UCSD-AML1 (cell line): ENCODE results near the gene PROX2.
A peak's percentile ranks its signal among the peaks of the same experiment; 100 is the strongest.

ENCODE experiments used
- DNase-seq: peaks from one replicate; lab custom pipeline; 2025; ENCODE audit not compliant: unreplicated experiment; lab: John Stamatoyannopoulos, UW

Gene PROX2

DNA sequence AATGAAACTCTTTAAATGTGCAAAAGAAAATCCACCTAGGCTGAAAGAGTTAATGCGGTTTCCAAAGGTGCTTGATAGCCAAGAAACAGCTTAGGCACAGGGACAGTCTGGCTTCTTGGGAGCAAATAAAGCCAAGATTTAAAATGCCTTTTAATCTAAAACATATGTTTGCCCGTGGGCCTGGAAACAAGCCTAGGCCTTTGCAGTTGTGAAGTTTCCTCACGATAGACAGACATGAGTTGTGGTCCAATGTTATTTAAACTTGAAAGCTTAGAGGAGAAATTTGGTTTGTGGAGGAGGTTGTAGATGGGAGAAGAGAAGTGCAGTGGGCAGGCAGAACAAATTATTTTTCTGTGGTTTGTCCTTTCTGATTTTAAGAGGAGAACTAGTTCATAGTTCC lies 29.8 kb downstream of the PROX2 start:
- DNase-seq = no peak

DNA sequence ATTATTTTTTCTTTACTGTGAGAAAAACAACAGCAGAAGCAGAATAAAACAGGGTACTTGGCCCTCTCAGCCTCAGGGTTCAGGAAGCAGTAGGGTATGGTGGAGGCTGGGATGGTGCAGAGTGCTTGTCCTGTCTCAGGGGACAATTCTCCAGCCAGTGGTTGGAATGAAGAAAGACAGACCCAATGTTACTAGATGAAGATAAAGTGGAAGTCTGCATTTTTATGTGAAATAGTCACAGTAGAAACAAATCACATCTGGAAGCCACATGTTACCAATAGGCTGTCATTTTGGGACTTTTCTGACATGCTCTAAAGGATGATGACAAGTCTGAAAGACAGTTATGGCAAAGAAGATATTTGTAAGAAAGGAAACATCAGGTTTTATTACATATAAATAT lies 32.3 kb downstream of the PROX2 start:
- DNase-seq = no peak

DNA sequence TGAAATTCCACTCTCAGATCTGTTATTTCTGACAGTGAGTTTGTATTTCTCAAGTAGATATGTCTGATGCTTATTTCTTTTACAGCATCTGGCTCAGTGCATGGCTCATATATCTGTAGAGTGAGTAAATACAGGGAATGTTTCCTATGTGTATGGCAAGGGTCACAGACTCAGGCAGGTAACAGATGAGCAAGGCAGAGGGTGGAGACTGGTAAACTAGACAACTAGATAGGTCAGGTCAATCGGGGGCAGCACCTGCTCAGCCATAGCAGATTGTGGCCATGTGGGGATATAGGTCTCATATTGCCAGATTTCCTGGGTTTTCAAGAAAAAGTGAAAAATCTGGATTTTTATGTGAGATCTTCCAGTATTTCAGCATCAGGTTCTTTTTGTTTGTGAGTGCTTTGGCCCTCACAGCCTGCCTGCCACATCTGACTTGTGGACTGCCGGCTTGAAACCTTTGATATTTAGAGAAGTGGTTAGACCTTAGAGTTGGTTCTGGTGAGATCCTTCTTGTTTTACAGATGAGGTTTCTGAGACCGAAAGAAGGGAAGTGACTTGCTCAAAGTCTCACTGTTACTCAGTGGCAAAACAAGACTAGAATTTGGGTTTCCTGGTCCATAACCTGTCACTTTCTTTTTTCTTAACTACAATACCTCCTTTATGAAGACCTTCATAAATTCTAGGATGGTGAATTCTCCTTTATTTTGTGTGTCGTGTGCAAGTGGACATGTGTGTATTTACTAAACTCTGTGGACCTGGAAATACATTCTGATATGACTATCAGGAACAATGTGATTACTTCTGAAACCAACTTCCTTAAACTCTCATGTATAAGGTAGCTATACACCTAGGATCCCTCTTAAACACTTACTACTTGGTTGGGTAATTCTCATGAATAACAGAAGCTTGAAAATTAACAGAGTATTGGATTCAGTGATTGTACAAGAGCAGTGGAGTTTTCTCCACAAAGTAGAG lies 34.4 kb downstream of the PROX2 start:
- DNase-seq = peak; percentile 13

DNA sequence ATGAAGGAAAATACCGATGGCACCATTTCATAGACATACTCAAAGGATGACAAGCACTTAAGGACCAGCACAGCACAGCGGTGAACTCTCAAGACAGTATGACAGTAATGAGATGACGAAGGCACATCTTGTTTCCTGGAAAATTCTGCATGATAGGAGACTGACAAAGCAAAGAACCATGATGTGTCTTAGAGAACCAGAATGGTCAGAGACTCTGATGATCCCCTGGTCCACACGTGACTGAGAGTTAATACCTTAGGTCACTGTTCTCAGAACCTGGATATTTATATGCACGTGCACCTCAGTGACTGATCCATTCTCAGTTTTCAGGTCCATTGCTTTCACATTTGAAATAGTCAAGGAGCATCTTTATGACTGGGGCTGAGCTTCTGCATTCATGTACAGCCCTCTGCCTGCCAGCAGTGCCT lies 35.3 kb downstream of the PROX2 start:
- no peak for DNase-seq

DNA sequence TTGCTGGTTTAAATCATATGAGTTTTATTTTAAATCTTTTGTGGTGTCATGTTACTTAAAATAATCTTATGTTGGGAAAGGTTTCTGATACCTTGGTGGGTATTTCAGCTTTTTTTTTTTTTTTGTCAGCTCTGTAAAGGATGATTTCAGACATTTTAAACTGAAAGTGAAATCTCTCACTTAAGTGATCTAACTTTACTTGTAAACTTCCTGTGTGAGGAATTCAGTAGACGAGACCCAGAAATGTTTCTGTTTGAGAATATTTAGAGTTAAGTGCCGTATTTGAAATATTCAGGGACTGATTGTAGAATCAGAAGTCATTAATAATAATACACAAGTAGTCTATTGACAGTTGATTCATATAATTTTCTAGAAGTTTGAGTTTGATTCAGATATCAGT lies 37.8 kb downstream of the PROX2 start:
- DNase-seq = no peak

DNA sequence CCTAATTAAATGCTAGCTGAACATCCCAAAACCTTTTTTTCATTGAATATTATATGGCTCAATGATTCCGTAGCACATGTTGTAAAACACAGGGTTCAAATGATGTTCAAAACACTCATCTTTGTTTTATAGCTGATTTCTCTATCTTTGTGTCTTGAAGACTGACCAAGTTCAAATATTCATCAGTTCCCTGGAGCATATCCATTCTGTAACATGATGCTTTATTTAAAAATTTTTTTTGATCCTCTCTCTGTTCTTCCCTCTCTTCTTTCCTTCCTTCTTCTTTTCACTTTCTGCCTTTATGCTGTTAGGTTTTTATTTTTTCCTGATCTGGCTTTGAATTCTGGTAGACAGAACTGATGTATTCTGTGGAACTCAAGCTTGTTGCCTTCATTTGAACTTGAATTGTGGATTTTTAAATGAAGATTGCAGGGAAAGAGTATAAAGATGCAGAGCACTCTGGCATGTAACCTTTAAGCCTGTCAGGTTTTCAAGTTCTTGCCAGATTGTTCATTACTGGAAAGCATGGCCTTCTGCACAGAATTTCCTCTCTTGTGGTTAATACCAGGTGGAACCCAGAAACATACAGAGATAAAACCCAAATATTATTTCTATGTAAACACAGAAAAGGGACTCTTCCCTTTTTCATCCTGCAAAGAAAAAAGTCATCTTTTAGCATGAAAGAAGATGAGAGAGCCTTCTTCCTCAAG lies 39.5 kb downstream of the PROX2 start:
- DNase-seq = no peak

DNA sequence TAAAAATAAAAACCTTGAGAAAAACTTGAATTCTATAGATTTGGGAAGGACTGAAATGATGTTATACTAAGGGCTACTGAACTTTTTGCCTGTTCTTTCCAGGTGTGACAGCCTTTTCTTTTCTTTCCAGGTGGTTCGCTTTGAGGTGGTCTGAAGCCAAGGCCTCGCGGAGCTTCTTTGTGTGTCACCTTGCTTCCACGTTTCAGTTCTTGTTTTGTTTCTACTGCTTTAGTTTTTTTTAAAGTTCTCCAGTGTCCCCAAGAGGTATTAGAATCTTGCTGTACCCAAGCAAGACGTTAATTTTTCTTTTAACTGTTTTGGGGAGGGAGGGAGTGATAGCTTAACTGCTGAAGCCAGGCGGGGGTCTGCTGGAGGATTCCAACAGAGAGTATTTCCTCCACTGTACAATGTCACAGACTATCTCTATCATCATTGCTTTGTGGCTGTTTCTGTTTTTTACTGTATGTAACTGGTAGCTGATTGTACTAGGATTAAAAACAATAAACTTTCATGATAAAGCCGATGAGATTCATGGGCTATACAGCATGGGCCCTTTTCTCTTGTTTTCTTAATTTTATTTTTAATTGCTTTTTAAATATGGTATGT lies 40.2 kb downstream of the PROX2 start:
- DNase-seq = no peak

DNA sequence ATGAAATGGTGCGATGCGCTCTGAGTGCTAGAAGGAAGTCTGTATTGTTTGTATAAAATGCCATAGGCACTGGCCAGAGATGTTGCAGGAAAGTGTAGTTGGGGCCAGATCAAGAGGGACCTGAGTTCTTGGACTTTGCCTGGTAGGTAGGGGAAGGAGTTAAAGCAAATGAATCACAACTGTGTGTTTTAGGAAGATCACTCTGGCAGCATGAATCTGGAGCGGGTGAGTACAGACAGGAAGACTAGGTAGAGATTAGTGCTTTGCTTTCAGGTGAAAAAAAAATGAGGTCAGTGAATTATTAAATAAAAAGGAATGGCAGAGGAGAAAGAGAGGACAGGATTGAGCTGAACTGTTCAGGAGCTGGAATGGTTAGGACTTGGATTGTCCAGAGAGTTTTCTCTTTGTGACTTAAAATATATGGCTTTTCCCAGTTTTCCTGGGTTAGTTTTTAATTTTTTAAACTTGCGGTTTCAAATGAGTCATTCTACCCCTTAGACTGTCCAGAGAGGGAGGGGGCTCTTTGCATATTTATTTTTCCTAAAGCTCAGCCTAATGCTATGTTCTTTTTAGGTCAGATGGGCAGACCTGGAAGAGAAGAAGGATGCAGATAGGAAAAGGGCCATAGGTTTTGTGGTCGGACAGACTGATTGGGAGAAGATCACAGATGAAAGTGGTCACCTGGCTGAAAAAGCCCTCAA lies 41.1 kb downstream of the PROX2 start:
- no peak for DNase-seq

DNA sequence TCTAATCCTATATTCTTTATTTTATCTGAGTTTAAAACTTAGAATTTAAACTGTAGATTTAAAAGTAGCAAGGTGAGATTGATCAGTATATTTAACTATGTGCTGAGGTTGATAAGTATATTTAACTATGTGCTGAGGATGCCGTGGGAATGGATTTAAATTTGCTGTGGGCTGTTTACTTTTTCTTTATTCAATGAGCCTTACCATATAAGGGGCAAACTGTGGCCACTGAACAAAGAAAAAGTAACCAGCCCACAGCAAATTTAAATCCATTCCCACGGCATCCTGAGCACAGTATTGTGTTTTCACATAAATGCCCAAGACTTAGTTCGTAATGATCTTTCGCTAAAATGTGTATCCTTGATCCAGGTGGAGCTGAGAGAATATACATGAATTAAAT lies 43.1 kb downstream of the PROX2 start:
- DNase-seq = no peak

DNA sequence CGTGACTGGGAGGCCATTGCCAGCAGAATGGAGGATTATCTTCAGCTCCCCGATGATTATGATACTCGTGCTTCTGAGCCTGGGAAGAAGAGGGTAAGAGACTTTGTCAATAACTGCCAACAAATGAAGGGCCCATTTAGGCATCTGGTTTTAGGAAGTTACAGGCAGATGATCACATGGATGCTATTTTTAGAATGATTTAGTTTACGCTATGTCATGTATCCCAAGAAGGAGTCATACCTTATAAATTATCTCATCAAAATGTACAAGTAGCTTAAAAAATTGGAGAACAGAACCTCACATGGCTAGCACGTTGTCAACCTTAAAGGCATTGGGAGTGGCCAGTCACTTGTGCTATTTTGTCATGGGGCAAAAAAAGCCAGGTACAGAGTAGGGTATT lies 46.7 kb downstream of the PROX2 start:
- DNase-seq = no peak

DNA sequence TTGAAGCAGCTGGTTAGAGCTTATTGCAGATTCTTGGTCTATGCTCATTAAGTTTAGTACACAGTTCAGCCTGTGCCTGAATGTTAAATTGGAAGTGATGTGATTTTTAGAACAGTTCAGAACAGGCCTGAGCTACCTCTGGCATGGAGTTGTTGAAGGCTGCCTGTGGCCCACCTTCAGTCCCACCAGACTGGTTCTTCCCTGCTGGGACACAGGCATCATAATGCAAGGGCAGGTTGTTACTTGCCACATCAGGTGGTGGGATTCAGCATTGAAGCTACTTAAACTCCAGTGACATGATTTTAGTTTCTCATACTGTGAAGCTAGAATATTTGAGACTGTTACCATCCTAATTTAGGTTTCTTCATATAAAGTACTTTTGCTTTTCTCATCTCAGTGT lies 49.4 kb downstream of the PROX2 start:
- no peak for DNase-seq
